KOPT-K1 (cell line): ENCODE measurements around the gene HOMER1.

ENCODE experiments used
- H3K27ac ChIP-seq: fragments of 200-600 bp; sonication (generic); 2 replicates; pipeline ENCODE4 v1.5.1; 2016; ENCODE audit warnings: antibody characterized with exemption, mild to moderate bottlenecking, low read depth, low read length; ENCODE audit not compliant: poor library complexity, severe bottlenecking
- H3K36me3 ChIP-seq: fragments of 200-600 bp; sonication (generic); 2 replicates; pipeline ENCODE4 v1.5.1; 2017; ENCODE audit warnings: antibody characterized with exemption, mild to moderate bottlenecking, low read length, moderate library complexity; ENCODE audit not compliant: insufficient read depth
- H3K9me3 ChIP-seq: fragments of 200-600 bp; sonication (generic); 2 replicates; pipeline ENCODE4 v1.5.1; 2017; ENCODE audit warnings: antibody characterized with exemption, low read length, mild to moderate bottlenecking; ENCODE audit not compliant: insufficient read depth, poor library complexity, severe bottlenecking

HOMER1 gene

GRCh38 chr5:79513704-79514390, at the start of gene HOMER1:
Gene HOMER1, minus strand, starts transcription at chr5:79514134. Its CDS starts 1,360 bp downstream, at chr5:79512774.
- no peaks in the 10 kb centered on the region for H3K36me3 ChIP-seq
- no peaks in the 10 kb centered on the region for H3K9me3 ChIP-seq
- H3K27ac ChIP-seq, result peak within 1 kb of the TSS; percentile 71

GRCh38 chr5:79563247-79563590, 49.3 kb upstream of the HOMER1 start:
- H3K9me3 ChIP-seq, result no peaks in the 10 kb centered on the region
- no peaks in the 10 kb centered on the region for H3K36me3 ChIP-seq
- no peak overlapping the region for H3K27ac ChIP-seq

- no peaks in the 10 kb centered on the region for H3K9me3 ChIP-seq
- no peak overlapping the region for H3K27ac ChIP-seq
- H3K36me3 ChIP-seq, result no peaks in the 10 kb centered on the region
These were observed 48.7 kb upstream of the HOMER1 start for GRCh38 chr5:79562351-79563246.

- Histone ChIP-seq H3K9me3 (no peaks in the 10 kb centered on the region), H3K27ac (no peak overlapping the region), H3K36me3 (no peaks in the 10 kb centered on the region)
These were observed 47.6 kb upstream of the HOMER1 start for GRCh38 chr5:79561525-79561893.

GRCh38 chr5:79560771-79561524, 47.0 kb upstream of the HOMER1 start:
- no peak overlapping the region for H3K27ac ChIP-seq

GRCh38 chr5:79555418-79555817, 41.5 kb upstream of the HOMER1 start:
- no peak overlapping the region for H3K27ac ChIP-seq
- H3K36me3 ChIP-seq, result no peaks in the 10 kb centered on the region
- H3K9me3 ChIP-seq, result no peaks in the 10 kb centered on the region

More at GRCh38 chr5:79560771-79561524, 47.0 kb upstream of the HOMER1 start:
- no peaks in the 10 kb centered on the region for H3K9me3 ChIP-seq
- H3K36me3 ChIP-seq, result no peaks in the 10 kb centered on the region

- Histone ChIP-seq H3K27ac (no peak overlapping the region), H3K9me3 (no peaks in the 10 kb centered on the region), H3K36me3 (no peaks in the 10 kb centered on the region)
These were observed 39.0 kb upstream of the HOMER1 start for GRCh38 chr5:79552984-79553383.

- no peaks in the 10 kb centered on the region for H3K9me3 ChIP-seq
- no peak overlapping the region for H3K27ac ChIP-seq
- H3K36me3 ChIP-seq, result no peaks in the 10 kb centered on the region
These were observed 34.0 kb upstream of the HOMER1 start for GRCh38 chr5:79547982-79548381.

GRCh38 chr5:79547429-79547822, 33.5 kb upstream of the HOMER1 start:
- Histone ChIP-seq H3K27ac (no peak overlapping the region), H3K9me3 (no peaks in the 10 kb centered on the region), H3K36me3 (no peaks in the 10 kb centered on the region)

- Histone ChIP-seq H3K27ac (no peak overlapping the region), H3K9me3 (no peaks in the 10 kb centered on the region)
These were observed 33.0 kb upstream of the HOMER1 start for GRCh38 chr5:79546782-79547428.

GRCh38 chr5:79544131-79544530, 30.2 kb upstream of the HOMER1 start:
- Histone ChIP-seq H3K27ac (no peak overlapping the region), H3K36me3 (no peaks in the 10 kb centered on the region), H3K9me3 (no peaks in the 10 kb centered on the region)

More at GRCh38 chr5:79546782-79547428, 33.0 kb upstream of the HOMER1 start:
- no peaks in the 10 kb centered on the region for H3K36me3 ChIP-seq

- H3K36me3 ChIP-seq, result no peaks in the 10 kb centered on the region
- no peak overlapping the region for H3K27ac ChIP-seq
These were observed 27.0 kb upstream of the HOMER1 start for GRCh38 chr5:79540939-79541338.

GRCh38 chr5:79536193-79536906, 22.4 kb upstream of the HOMER1 start:
- H3K9me3 ChIP-seq, result no peaks in the 10 kb centered on the region
- no peak overlapping the region for H3K27ac ChIP-seq
- H3K36me3 ChIP-seq, result no peaks in the 10 kb centered on the region

More at GRCh38 chr5:79540939-79541338, 27.0 kb upstream of the HOMER1 start:
- H3K9me3 ChIP-seq, result no peaks in the 10 kb centered on the region

GRCh38 chr5:79535477-79536192, 21.7 kb upstream of the HOMER1 start:
- H3K36me3 ChIP-seq, result no peaks in the 10 kb centered on the region
- H3K9me3 ChIP-seq, result no peaks in the 10 kb centered on the region
- no peak overlapping the region for H3K27ac ChIP-seq
